ENCODE results near the gene GALNT18.

Gene GALNT18

GRCh38 chr11:11334607-11335006 is 287.2 kb downstream of the GALNT18 start:
- in situ Hi-C loops (cut with HindIII; ENCODE audit: low sequenced_read_pairs), result no loop called here
- no peak for TF ChIP-seq CTCF (IDR thresholded peaks at IDR 0.05; ENCODE audit: low read depth, low read length, missing control alignments)
- no peak overlapping the region for H3K4me3 ChIP-seq (ENCODE audit: low read depth, low read length)
- DNase-seq (ENCODE audit: low read depth), result no peak

- TF ChIP-seq CTCF (IDR thresholded peaks at IDR 0.05; ENCODE audit: low read depth, low read length, missing control alignments), result no peak
- H3K4me3 ChIP-seq (ENCODE audit: low read depth, low read length), result no peak overlapping the region
- DNase-seq (ENCODE audit: low read depth), result no peak
- in situ Hi-C loops (cut with HindIII; ENCODE audit: low sequenced_read_pairs), result no loop called here
Measured at GRCh38 chr11:11332141-11332710, 289.6 kb downstream of the GALNT18 start.

GRCh38 chr11:11329062-11329806 is 292.6 kb downstream of the GALNT18 start:
- in situ Hi-C loops (cut with HindIII; ENCODE audit: low sequenced_read_pairs), result no loop called here
- no peak for TF ChIP-seq CTCF (IDR thresholded peaks at IDR 0.05; ENCODE audit: low read depth, low read length, missing control alignments)

GRCh38 chr11:11324090-11324489 is 297.7 kb downstream of the GALNT18 start:
- in situ Hi-C loops (cut with HindIII; ENCODE audit: low sequenced_read_pairs), result no loop called here

More at GRCh38 chr11:11329062-11329806, 292.6 kb downstream of the GALNT18 start:
- H3K4me3 ChIP-seq (ENCODE audit: low read depth, low read length), result no peak overlapping the region
- no peak for DNase-seq (ENCODE audit: low read depth)

GRCh38 chr11:11322101-11322500 is 299.7 kb downstream of the GALNT18 start:
- no peak for DNase-seq (ENCODE audit: low read depth)
- H3K4me3 ChIP-seq (ENCODE audit: low read depth, low read length), result no peak overlapping the region
- TF ChIP-seq CTCF (IDR thresholded peaks at IDR 0.05; ENCODE audit: low read depth, low read length, missing control alignments), result no peak
- in situ Hi-C loops (cut with HindIII; ENCODE audit: low sequenced_read_pairs), result no loop called here

More at GRCh38 chr11:11324090-11324489, 297.7 kb downstream of the GALNT18 start:
- H3K4me3 ChIP-seq (ENCODE audit: low read depth, low read length), result no peak overlapping the region
- no peak for DNase-seq (ENCODE audit: low read depth)
- TF ChIP-seq CTCF (IDR thresholded peaks at IDR 0.05; ENCODE audit: low read depth, low read length, missing control alignments), result no peak

GRCh38 chr11:11320825-11321224 is 301.0 kb downstream of the GALNT18 start:
- H3K4me3 ChIP-seq (ENCODE audit: low read depth, low read length), result no peak overlapping the region
- DNase-seq (ENCODE audit: low read depth), result no peak
- no peak for TF ChIP-seq CTCF (IDR thresholded peaks at IDR 0.05; ENCODE audit: low read depth, low read length, missing control alignments)
- in situ Hi-C loops (cut with HindIII; ENCODE audit: low sequenced_read_pairs), result no loop called here

All from astrocyte of the cerebellum (primary cell).